K562 (cell line): ENCODE measurements around the gene RAD51AP1.

Experiments used
- SRSF3 ChIP-seq: fragments of 200-400 bp; formaldehyde crosslinking; IDR thresholded peaks from 2 replicates; pipeline ENCODE4 v1.6.1; 2016; ENCODE audit warnings: mild to moderate bottlenecking, low read length, moderate library complexity; ENCODE audit not compliant: insufficient read depth
- TF ChIP-seq, protein P1 (sequence below): fragments of 250-450 bp; sonication (Bioruptor Pico); IDR thresholded peaks from 2 replicates; pipeline ENCODE4 v1.5.0; 2020; ENCODE audit warnings: mild to moderate bottlenecking, borderline replicate concordance

DNA sequence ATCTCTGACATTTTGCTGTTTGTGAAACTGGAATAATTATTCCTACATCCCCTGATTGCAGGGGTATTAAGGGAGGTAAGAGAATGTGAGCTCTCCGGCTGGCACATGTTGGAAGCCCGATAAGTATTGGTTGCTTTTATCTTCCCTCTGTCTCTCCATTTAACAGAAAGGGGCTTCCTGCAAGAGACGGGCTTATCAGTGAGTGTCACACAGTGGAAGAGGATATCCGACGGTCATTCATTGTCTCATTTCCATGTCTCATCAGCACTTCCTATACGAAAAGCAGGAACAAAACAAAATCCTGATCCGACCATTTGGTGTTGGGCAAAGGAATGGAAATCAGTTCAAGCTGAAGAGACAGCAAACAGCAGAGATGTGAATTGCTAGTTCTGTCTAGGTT lies 34.0 kb downstream of the RAD51AP1 start:
- no peak for TF ChIP-seq SRSF3
- TF ChIP-seq, protein P1, sequence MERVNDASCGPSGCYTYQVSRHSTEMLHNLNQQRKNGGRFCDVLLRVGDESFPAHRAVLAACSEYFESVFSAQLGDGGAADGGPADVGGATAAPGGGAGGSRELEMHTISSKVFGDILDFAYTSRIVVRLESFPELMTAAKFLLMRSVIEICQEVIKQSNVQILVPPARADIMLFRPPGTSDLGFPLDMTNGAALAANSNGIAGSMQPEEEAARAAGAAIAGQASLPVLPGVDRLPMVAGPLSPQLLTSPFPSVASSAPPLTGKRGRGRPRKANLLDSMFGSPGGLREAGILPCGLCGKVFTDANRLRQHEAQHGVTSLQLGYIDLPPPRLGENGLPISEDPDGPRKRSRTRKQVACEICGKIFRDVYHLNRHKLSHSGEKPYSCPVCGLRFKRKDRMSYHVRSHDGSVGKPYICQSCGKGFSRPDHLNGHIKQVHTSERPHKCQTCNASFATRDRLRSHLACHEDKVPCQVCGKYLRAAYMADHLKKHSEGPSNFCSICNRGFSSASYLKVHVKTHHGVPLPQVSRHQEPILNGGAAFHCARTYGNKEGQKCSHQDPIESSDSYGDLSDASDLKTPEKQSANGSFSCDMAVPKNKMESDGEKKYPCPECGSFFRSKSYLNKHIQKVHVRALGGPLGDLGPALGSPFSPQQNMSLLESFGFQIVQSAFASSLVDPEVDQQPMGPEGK (CRISPR knock-in tag), result no peak
